HT-29 (cell line): ENCODE results near the gene FAXC. TPM values are rescaled to one million over a fixed set of nuclear protein-coding genes. Genes with fewer than 3 reads are reported as not detected.
"Not testable (repeated sequence)": the region's sequence is repeated elsewhere in the genome, so short reads cannot be mapped to it uniquely, and the experiment has no call there.

Source experiments
- DNase-seq: peaks from one replicate; pipeline ENCODE4 v3.0.0-alpha.2; 2015; ENCODE audit warnings: low spot score
- total RNA-seq: library from RNA; depleted of rRNA; stranded (reverse); fragments of >200 nt; shearing (Covaris generic); gene quantifications from 2 replicates; pipeline ENCODE4 v1.2.3, GENCODE V29; 2014

Gene FAXC
- total RNA-seq, 1 experiment from 2014 or later = not detected

GRCh38 chr6:99341862-99342455, 7.5 kb downstream of the FAXC start:
- DNase-seq = no peak

GRCh38 chr6:99338188-99338587, 11.3 kb downstream of the FAXC start:
- DNase-seq = no peak

GRCh38 chr6:99335298-99335697, 14.2 kb downstream of the FAXC start:
- DNase-seq = not testable (repeated sequence)

GRCh38 chr6:99334526-99335127, 14.8 kb downstream of the FAXC start:
- peak; percentile 50 for DNase-seq

GRCh38 chr6:99333068-99333467, 16.4 kb downstream of the FAXC start:
- DNase-seq = no peak

- DNase-seq = no peak
These were observed 17.9 kb downstream of the FAXC start for GRCh38 chr6:99331531-99331930.

- peak; percentile 63 for DNase-seq
These were observed 19.3 kb downstream of the FAXC start for GRCh38 chr6:99330159-99330558.

- no peak for DNase-seq
These were observed 24.5 kb downstream of the FAXC start for GRCh38 chr6:99324996-99325395.

- no peak for DNase-seq
These were observed 30.9 kb downstream of the FAXC start for GRCh38 chr6:99318566-99318965.

GRCh38 chr6:99312354-99312753, 37.1 kb downstream of the FAXC start:
- no peak for DNase-seq

GRCh38 chr6:99310553-99310952, 38.9 kb downstream of the FAXC start:
- DNase-seq = no peak

GRCh38 chr6:99309557-99309956, 39.9 kb downstream of the FAXC start:
- no peak for DNase-seq

- no peak for DNase-seq
These were observed 40.7 kb downstream of the FAXC start for GRCh38 chr6:99308788-99309187.

- DNase-seq = no peak
These were observed 42.1 kb downstream of the FAXC start for GRCh38 chr6:99307295-99307907.

GRCh38 chr6:99306341-99306740, 43.1 kb downstream of the FAXC start:
- no peak for DNase-seq

- DNase-seq = no peak
These were observed 44.4 kb downstream of the FAXC start for GRCh38 chr6:99305021-99305554.

- DNase-seq = no peak
These were observed 52.1 kb downstream of the FAXC start for GRCh38 chr6:99297415-99297814.

GRCh38 chr6:99297006-99297405, 52.5 kb downstream of the FAXC start:
- no peak for DNase-seq

- no peak for DNase-seq
These were observed 53.2 kb downstream of the FAXC start for GRCh38 chr6:99296261-99296660.

GRCh38 chr6:99295276-99295675, 54.2 kb downstream of the FAXC start:
- no peak for DNase-seq

GRCh38 chr6:99294786-99295185, 54.7 kb downstream of the FAXC start:
- no peak for DNase-seq

GRCh38 chr6:99289701-99290100, 59.8 kb downstream of the FAXC start:
- DNase-seq = no peak

GRCh38 chr6:99288668-99289067, 60.8 kb downstream of the FAXC start:
- DNase-seq = no peak
